Mammary epithelial cell (primary cell): ENCODE data around the gene TAF1B.

Experiments used
- EZH2 ChIP-seq: IDR thresholded peaks from 2 replicates; pipeline ENCODE4 v1.6.1; 2012; ENCODE audit warnings: low read length, inconsistent platforms, borderline replicate concordance
- TF ChIP-seq, protein P1 (sequence below), 2 donors: IDR thresholded peaks in 1 of 2; conservative IDR thresholded peaks in 1 of 2; 2 replicates each; pipeline ENCODE4 v1.5.1; 2011 to 2012; ENCODE audit warnings: inconsistent platforms in 2 of 2, low read length in 2 of 2, mild to moderate bottlenecking in 2 of 2, control low read depth in 1 of 2, low read depth in 1 of 2; ENCODE audit not compliant: insufficient read depth in 1 of 2; ENCODE audit errors: extremely low read depth in 1 of 2

DNA sequence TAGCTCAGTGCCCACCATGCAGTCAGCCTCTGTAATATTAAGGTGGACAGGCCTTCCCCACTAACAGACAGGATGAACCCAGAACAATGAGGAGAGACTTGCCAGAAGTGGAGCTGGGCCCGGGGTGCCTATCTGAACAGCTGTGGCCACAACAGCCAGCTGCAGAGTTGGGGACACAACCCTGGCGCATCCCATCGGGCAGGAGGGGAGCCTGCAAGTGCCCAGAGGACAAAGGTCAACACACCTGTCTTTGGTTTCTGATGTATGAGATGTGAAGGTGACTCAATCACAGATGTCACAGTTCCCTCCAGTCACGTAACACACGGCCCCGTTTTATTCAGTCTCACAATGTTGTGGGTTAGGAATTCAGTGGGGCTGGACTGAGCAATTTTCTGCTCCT lies 48.2 kb upstream of the TAF1B start:
- TF ChIP-seq, protein P1, sequence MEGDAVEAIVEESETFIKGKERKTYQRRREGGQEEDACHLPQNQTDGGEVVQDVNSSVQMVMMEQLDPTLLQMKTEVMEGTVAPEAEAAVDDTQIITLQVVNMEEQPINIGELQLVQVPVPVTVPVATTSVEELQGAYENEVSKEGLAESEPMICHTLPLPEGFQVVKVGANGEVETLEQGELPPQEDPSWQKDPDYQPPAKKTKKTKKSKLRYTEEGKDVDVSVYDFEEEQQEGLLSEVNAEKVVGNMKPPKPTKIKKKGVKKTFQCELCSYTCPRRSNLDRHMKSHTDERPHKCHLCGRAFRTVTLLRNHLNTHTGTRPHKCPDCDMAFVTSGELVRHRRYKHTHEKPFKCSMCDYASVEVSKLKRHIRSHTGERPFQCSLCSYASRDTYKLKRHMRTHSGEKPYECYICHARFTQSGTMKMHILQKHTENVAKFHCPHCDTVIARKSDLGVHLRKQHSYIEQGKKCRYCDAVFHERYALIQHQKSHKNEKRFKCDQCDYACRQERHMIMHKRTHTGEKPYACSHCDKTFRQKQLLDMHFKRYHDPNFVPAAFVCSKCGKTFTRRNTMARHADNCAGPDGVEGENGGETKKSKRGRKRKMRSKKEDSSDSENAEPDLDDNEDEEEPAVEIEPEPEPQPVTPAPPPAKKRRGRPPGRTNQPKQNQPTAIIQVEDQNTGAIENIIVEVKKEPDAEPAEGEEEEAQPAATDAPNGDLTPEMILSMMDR (conservative IDR thresholded peaks at IDR 0.05 in 1 of 2, IDR thresholded peaks at IDR 0.05 in 1 of 2; ENCODE audit: extremely low read depth in 1 of 2, insufficient read depth in 1 of 2, low read depth in 1 of 2, low read length in 2 of 2), result no peak
- no peak for TF ChIP-seq EZH2
